SU-DHL-6 (cell line): Measurements from ENCODE around the gene MACC1.
A peak's percentile ranks its signal among the peaks of the same experiment; 100 is the strongest.

Source experiments
- H2AFZ ChIP-seq: fragments of 200-600 bp; sonication (generic); 2 replicates; pipeline ENCODE4 v1.6.1; 2014; ENCODE audit warnings: low read depth, mild to moderate bottlenecking, moderate library complexity, mixed read lengths, antibody characterized with exemption, low read length; ENCODE audit not compliant: severe bottlenecking
- H3F3A ChIP-seq: fragments of 200-600 bp; shearing (Covaris generic); 2 replicates; pipeline ENCODE4 v1.6.0; 2016; ENCODE audit warnings: antibody characterized with exemption, mild to moderate bottlenecking; ENCODE audit not compliant: insufficient read depth
- H3K27ac ChIP-seq: fragments of 200-600 bp; sonication (generic); 2 replicates; pipeline ENCODE4 v1.5.1; 2016; ENCODE audit warnings: low read depth, mild to moderate bottlenecking, low read length, moderate library complexity, mixed read lengths
- H3K27me3 ChIP-seq: fragments of 200-600 bp; sonication (generic), shearing (Covaris generic); 2 replicates; pipeline ENCODE4 v1.6.0; 2014; ENCODE audit warnings: mild to moderate bottlenecking, low read length
- H3K36me3 ChIP-seq: fragments of 200-600 bp; sonication (generic); 2 replicates; pipeline ENCODE4 v1.6.1; 2014; ENCODE audit warnings: mild to moderate bottlenecking, low read length, mixed read lengths
- H3K4me2 ChIP-seq: fragments of 300-600, 200-600 bp; shearing (Covaris generic), sonication (generic); 2 replicates; pipeline ENCODE4 v1.6.0; 2014; ENCODE audit warnings: low read length, low read depth, mild to moderate bottlenecking; ENCODE audit not compliant: poor library complexity, severe bottlenecking
- H3K4me3 ChIP-seq: fragments of 200-600 bp; sonication (generic); 2 replicates; pipeline ENCODE4 v1.5.1; 2014; ENCODE audit warnings: antibody characterized with exemption, low read length, mild to moderate bottlenecking, mixed read lengths; ENCODE audit not compliant: insufficient read depth, poor library complexity, severe bottlenecking
- H3K79me2 ChIP-seq: fragments of 200-600 bp; sonication (generic); 2 replicates; pipeline ENCODE4 v1.6.1; 2014; ENCODE audit warnings: mild to moderate bottlenecking, low read length, moderate library complexity; ENCODE audit not compliant: insufficient read depth
- H3K9ac ChIP-seq: fragments of 200-600 bp; sonication (generic); 2 replicates; pipeline ENCODE4 v1.7.0; 2014; ENCODE audit warnings: mild to moderate bottlenecking, low read length
- H3K9me2 ChIP-seq: fragments of 200-600 bp; sonication (generic); replicated peaks from 2 replicates; pipeline ENCODE4 v1.6.1; 2014; ENCODE audit warnings: low read length; ENCODE audit not compliant: insufficient read depth
- H3K9me3 ChIP-seq: fragments of 200-600 bp; sonication (generic); 2 replicates; pipeline ENCODE4 v1.6.1; 2014; ENCODE audit warnings: low read length, mixed read lengths; ENCODE audit not compliant: insufficient read depth
- H4K20me1 ChIP-seq: fragments of 200-600 bp; sonication (generic); 2 replicates; pipeline ENCODE4 v1.6.1; 2014; ENCODE audit warnings: low read depth, mild to moderate bottlenecking, antibody characterized with exemption, low read length, moderate library complexity, mixed read lengths
- CTCF ChIP-seq: fragments of 200-600 bp; sonication (generic); IDR thresholded peaks from one replicate; pipeline ENCODE4 v1.5.1; 2017; ENCODE audit warnings: antibody characterized with exemption, mild to moderate bottlenecking, low read length, moderate library complexity; ENCODE audit not compliant: insufficient read depth, poor library complexity, severe bottlenecking
- EZH2phosphoT487 ChIP-seq: fragments of 200-600 bp; sonication (generic), shearing (Covaris generic); conservative IDR thresholded peaks from 2 replicates; pipeline ENCODE4 v1.6.1; 2018; ENCODE audit warnings: mild to moderate bottlenecking, antibody characterized with exemption, low read length, moderate library complexity, mixed read lengths

Gene MACC1

GRCh38 chr7:20162665-20163064 is 54.5 kb downstream of the MACC1 start:
- no peak overlapping the region for H2AFZ ChIP-seq
- no peak overlapping the region for H3K27ac ChIP-seq
- peaks cover 32% of the 10 kb centered on the region for H3K36me3 ChIP-seq
- H4K20me1 ChIP-seq, result no peaks in the 10 kb centered on the region
- no peak overlapping the region for H3K9ac ChIP-seq
- no peaks in the 10 kb centered on the region for H3K79me2 ChIP-seq
- no peaks in the 10 kb centered on the region for H3K9me3 ChIP-seq
- no peaks in the 10 kb centered on the region for H3K27me3 ChIP-seq
- no peak overlapping the region for H3K4me2 ChIP-seq
- H3K9me2 ChIP-seq, result no peaks in the 10 kb centered on the region
- no peak overlapping the region for H3K4me3 ChIP-seq
- H3F3A ChIP-seq, result peaks cover 9% of the 10 kb centered on the region; the same call in 1 of the 2 replicates
- TF ChIP-seq EZH2phosphoT487, result no peak
- TF ChIP-seq CTCF, result no peak

DNA sequence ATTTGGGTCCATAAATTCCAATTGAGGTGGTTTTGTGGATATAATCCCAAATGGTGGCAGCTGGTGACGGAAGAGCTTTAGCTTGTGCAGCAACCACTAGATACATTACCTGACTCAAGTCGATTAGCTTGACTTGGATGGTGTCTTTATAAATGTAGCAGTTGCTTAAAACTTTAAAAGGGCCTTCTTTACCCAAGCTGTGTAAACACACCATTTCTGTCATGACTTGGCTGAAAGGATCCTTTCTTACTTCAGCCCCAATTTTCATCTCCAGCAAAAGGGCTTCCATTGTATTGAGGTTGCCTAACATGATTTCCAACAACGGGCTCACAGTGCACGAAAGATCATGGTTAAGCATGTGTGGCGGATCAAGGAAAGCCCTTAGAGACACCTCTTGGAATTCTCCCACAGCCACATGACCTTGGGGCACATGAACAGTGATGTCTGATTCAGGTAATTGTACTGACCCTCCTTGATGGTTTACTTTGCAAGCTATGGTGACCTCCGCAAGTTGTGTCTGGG is 57.9 kb downstream of the MACC1 start:
- Histone ChIP-seq H3K9me2 (no peaks in the 10 kb centered on the region), H3F3A (peaks cover 9% of the 10 kb centered on the region; the same call in 1 of the 2 replicates), H3K79me2 (no peaks in the 10 kb centered on the region), H4K20me1 (no peaks in the 10 kb centered on the region), H3K4me3 (no peak overlapping the region), H3K36me3 (peaks cover 38% of the 10 kb centered on the region), H3K9ac (no peak overlapping the region), H3K4me2 (no peak overlapping the region), H3K9me3 (no peaks in the 10 kb centered on the region), H3K27me3 (no peaks in the 10 kb centered on the region), H2AFZ (no peak overlapping the region), H3K27ac (no peak overlapping the region)
- TF ChIP-seq EZH2phosphoT487 (no peak), CTCF (no peak)

DNA sequence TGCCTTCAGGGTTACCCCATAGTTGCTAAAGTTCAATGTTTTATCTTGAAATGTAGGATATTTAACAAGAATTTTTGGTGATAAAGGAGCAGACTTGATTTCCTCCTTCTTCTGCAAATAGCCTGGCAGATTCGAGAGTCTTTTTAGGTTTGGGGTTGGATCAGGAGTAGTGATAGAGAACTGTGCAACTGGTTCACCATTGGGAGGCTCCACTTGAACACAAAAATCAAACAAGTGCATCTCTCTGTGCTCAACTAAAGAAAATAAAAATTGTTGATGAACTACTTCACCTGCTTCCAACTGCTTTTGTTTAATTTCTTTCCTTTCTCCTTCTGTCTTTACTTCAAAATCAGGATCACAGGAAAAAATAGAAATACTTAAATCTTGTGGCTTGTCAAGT is 58.5 kb downstream of the MACC1 start:
- no peaks in the 10 kb centered on the region for H4K20me1 ChIP-seq
- no peaks in the 10 kb centered on the region for H3K9me3 ChIP-seq
- H3K27me3 ChIP-seq, result no peaks in the 10 kb centered on the region
- peaks cover 9% of the 10 kb centered on the region; the same call in 1 of the 2 replicates for H3F3A ChIP-seq
- peaks cover 43% of the 10 kb centered on the region for H3K36me3 ChIP-seq
- TF ChIP-seq CTCF, result peak; percentile 20
- TF ChIP-seq EZH2phosphoT487, result no peak
- no peaks in the 10 kb centered on the region for H3K79me2 ChIP-seq
- H2AFZ ChIP-seq, result no peak overlapping the region
- H3K27ac ChIP-seq, result no peak overlapping the region
- H3K4me3 ChIP-seq, result no peak overlapping the region
- H3K9ac ChIP-seq, result no peak overlapping the region
- no peak overlapping the region for H3K4me2 ChIP-seq
- no peaks in the 10 kb centered on the region for H3K9me2 ChIP-seq
